Smooth muscle cell (in vitro differentiated cells): ENCODE results near the gene ADAMTS18. TPM values are rescaled to one million over a fixed set of nuclear protein-coding genes. Genes with fewer than 3 reads are reported as not detected.

ENCODE experiments used
- DNase-seq: peaks from one replicate; lab custom pipeline; 2025; ENCODE audit not compliant: unreplicated experiment; lab: John Stamatoyannopoulos, UW
- H2AFZ ChIP-seq: fragments of 200-600 bp; sonication (generic); 2 replicates; pipeline ENCODE4 v1.6.0; 2016; ENCODE audit warnings: antibody characterized with exemption, low read depth, mild to moderate bottlenecking
- H3F3A ChIP-seq: fragments of 200-600 bp; sonication (generic); 2 replicates; pipeline ENCODE4 v1.6.0; 2017; ENCODE audit warnings: antibody characterized with exemption, low read depth
- H3K27ac ChIP-seq: fragments of 200-600 bp; sonication (generic); 2 replicates; pipeline ENCODE4 v1.5.1; 2016; ENCODE audit warnings: low read depth, mild to moderate bottlenecking
- H3K27me3 ChIP-seq: fragments of 200-600 bp; sonication (generic); 2 replicates; pipeline ENCODE4 v1.6.1; 2016; ENCODE audit warnings: low read depth, mild to moderate bottlenecking
- H3K36me3 ChIP-seq: fragments of 200-600 bp; sonication (generic); 2 replicates; pipeline ENCODE4 v1.5.1; 2016; ENCODE audit warnings: low read depth
- H3K4me1 ChIP-seq: fragments of 200-600 bp; sonication (generic); 2 replicates; pipeline ENCODE4 v1.5.1; 2016; ENCODE audit warnings: low read depth
- H3K4me2 ChIP-seq: fragments of 200-600 bp; sonication (generic); 2 replicates; pipeline ENCODE4 v1.6.0; 2016; ENCODE audit warnings: mild to moderate bottlenecking
- H3K4me3 ChIP-seq: fragments of 200-600 bp; sonication (generic); 2 replicates; pipeline ENCODE4 v1.5.1; 2016; ENCODE audit warnings: mild to moderate bottlenecking
- H3K79me2 ChIP-seq: fragments of 200-600 bp; sonication (generic); 2 replicates; pipeline ENCODE4 v1.6.0; 2016; ENCODE audit warnings: low read depth, mild to moderate bottlenecking
- H3K9ac ChIP-seq: fragments of 200-600 bp; sonication (generic); 2 replicates; pipeline ENCODE4 v1.6.0; 2016; ENCODE audit warnings: low read depth
- H3K9me3 ChIP-seq: fragments of 200-600 bp; sonication (generic); replicated peaks from 2 replicates; pipeline ENCODE4 v1.5.1; 2016; ENCODE audit warnings: low read depth
- H4K20me1 ChIP-seq: fragments of 200-600 bp; sonication (generic); 2 replicates; pipeline ENCODE4 v1.6.0; 2016; ENCODE audit warnings: low read depth
- CTCF ChIP-seq: fragments of 200-600 bp; sonication (generic); IDR thresholded peaks from 2 replicates; pipeline ENCODE4 v1.5.1; 2017; ENCODE audit warnings: borderline replicate concordance, mild to moderate bottlenecking, antibody characterized with exemption; ENCODE audit not compliant: insufficient read depth, poor library complexity, severe bottlenecking
- WGBS: methylation state at CpG from one replicate; pipeline ENCODE4 v1.1.7; 2016; ENCODE audit warnings: low lambda C conversion rate; 5-methylcytosine and 5-hydroxymethylcytosine counted together
- polyA plus RNA-seq: library from polyadenylated mRNA; unstranded; fragments of >200 nt; fragmentation: Nextera tagmentation; extraction: Ambion mirVana; gene quantifications from 2 replicates; pipeline ENCODE4 v1.2.1, GENCODE V29; 2016
- total RNA-seq: library from RNA; depleted of rRNA; stranded (reverse); fragments of >200 nt; gene quantifications from 2 replicates; pipeline ENCODE4 v1.2.3, GENCODE V29; 2014

The ADAMTS18 gene
- total and polyA plus RNA-seq, 2 experiments from 2014 or later, result 0.05 to 4.4 TPM

- H3K9me3 ChIP-seq, result no peaks in the 10 kb centered on the region
- no peak for DNase-seq
- peaks cover 18% of the 10 kb centered on the region for H3K4me1 ChIP-seq
- no peak overlapping the region for H3K4me3 ChIP-seq
- no peaks in the 10 kb centered on the region for H3K79me2 ChIP-seq
- no peak overlapping the region for H3K27ac ChIP-seq
- no peak overlapping the region for H3K9ac ChIP-seq
- no peak overlapping the region for H3K4me2 ChIP-seq
- no peaks in the 10 kb centered on the region for H4K20me1 ChIP-seq
- H3K27me3 ChIP-seq, result no peaks in the 10 kb centered on the region
- WGBS, result 81% methylated on average over 9 of the region's 9 CpGs
- TF ChIP-seq CTCF, result no peak
- H3K36me3 ChIP-seq, result no peaks in the 10 kb centered on the region
- H2AFZ ChIP-seq, result no peak overlapping the region
- H3F3A ChIP-seq, result no peaks in the 10 kb centered on the region
Measured at GRCh38 chr16:77331802-77332586, 102.8 kb downstream of the ADAMTS18 start.

- Histone ChIP-seq H4K20me1 (no peaks in the 10 kb centered on the region), H3K27me3 (no peaks in the 10 kb centered on the region), H2AFZ (no peak overlapping the region), H3K4me1 (peaks cover 18% of the 10 kb centered on the region), H3K79me2 (no peaks in the 10 kb centered on the region), H3K4me3 (no peak overlapping the region), H3K36me3 (no peaks in the 10 kb centered on the region), H3K9ac (no peak overlapping the region), H3K27ac (no peak overlapping the region), H3K9me3 (no peaks in the 10 kb centered on the region), H3K4me2 (no peak overlapping the region), H3F3A (no peaks in the 10 kb centered on the region)
- no peak for DNase-seq
- TF ChIP-seq CTCF, result no peak
Measured at GRCh38 chr16:77331043-77331442, 103.8 kb downstream of the ADAMTS18 start.

GRCh38 chr16:77330332-77331042 lies 104.3 kb downstream of the ADAMTS18 start:
- peaks cover 16% of the 10 kb centered on the region for H3K4me1 ChIP-seq
- H3K27me3 ChIP-seq, result no peaks in the 10 kb centered on the region
- 77% methylated on average over 5 of the region's 5 CpGs for WGBS
- H3F3A ChIP-seq, result no peaks in the 10 kb centered on the region
- H3K79me2 ChIP-seq, result no peaks in the 10 kb centered on the region
- TF ChIP-seq CTCF, result no peak
- H3K4me2 ChIP-seq, result no peak overlapping the region
- no peaks in the 10 kb centered on the region for H4K20me1 ChIP-seq
- no peak for DNase-seq
- no peak overlapping the region for H3K9ac ChIP-seq
- H3K36me3 ChIP-seq, result no peaks in the 10 kb centered on the region
- no peaks in the 10 kb centered on the region for H3K9me3 ChIP-seq
- H3K4me3 ChIP-seq, result no peak overlapping the region
- H2AFZ ChIP-seq, result no peak overlapping the region
- no peak overlapping the region for H3K27ac ChIP-seq
